T-helper 1 cell treated with Interleukin-12 subunit alpha and Interleukin-12 subunit beta and Interleukin-4 antibody, amounts not matched to agents 30 μg/mL and 1 μg/mL, for 36 hours (primary cell): ENCODE measurements around the gene ALCAM.
"Not testable (repeated sequence)": the region's sequence is repeated elsewhere in the genome, so short reads cannot be mapped to it uniquely, and the experiment has no call there.

Source experiments
- H3K27ac Mint-ChIP-seq: one replicate; pipeline ENCODE4 v1.8.0; 2021; ENCODE audit warnings: mild to moderate bottlenecking, mixed read lengths
- H3K27me3 Mint-ChIP-seq: one replicate; pipeline ENCODE4 v1.8.0; 2021; ENCODE audit warnings: low read depth, mixed read lengths
- H3K36me3 Mint-ChIP-seq: one replicate; pipeline ENCODE4 v1.8.0; 2021; ENCODE audit warnings: low read depth, mixed read lengths
- H3K4me1 Mint-ChIP-seq: one replicate; pipeline ENCODE4 v1.8.0; 2021; ENCODE audit warnings: low read depth, mixed read lengths
- H3K4me3 Mint-ChIP-seq: one replicate; pipeline ENCODE4 v1.8.0; 2021; ENCODE audit warnings: mild to moderate bottlenecking, moderate library complexity, mixed read lengths
- H3K9me3 Mint-ChIP-seq: one replicate; pipeline ENCODE4 v1.8.0; 2021; ENCODE audit warnings: mixed read lengths

Gene ALCAM

GRCh38 chr3:105389759-105390158, 23.1 kb downstream of the ALCAM start:
- H3K27ac Mint-ChIP-seq, H3K27me3 Mint-ChIP-seq, H3K4me1 Mint-ChIP-seq, H3K36me3 Mint-ChIP-seq, H3K4me3 Mint-ChIP-seq: not testable (repeated sequence)
- peaks cover 33% of the 10 kb centered on the region for H3K9me3 Mint-ChIP-seq

- H3K27me3 Mint-ChIP-seq, H3K4me3 Mint-ChIP-seq, H3K4me1 Mint-ChIP-seq, H3K36me3 Mint-ChIP-seq, H3K27ac Mint-ChIP-seq: not testable (repeated sequence)
- peaks cover 33% of the 10 kb centered on the region for H3K9me3 Mint-ChIP-seq
Measured at GRCh38 chr3:105392598-105392997, 25.9 kb downstream of the ALCAM start.

- Mint-ChIP-seq H3K4me1 (no peaks in the 10 kb centered on the region), H3K36me3 (peaks cover 2% of the 10 kb centered on the region), H3K9me3 (peaks cover 33% of the 10 kb centered on the region), H3K27ac (no peak overlapping the region), H3K27me3 (no peaks in the 10 kb centered on the region), H3K4me3 (no peak overlapping the region)
Measured at GRCh38 chr3:105394177-105394576, 27.5 kb downstream of the ALCAM start.

- Mint-ChIP-seq H3K27me3 (no peaks in the 10 kb centered on the region), H3K9me3 (peaks cover 6% of the 10 kb centered on the region), H3K4me3 (no peak overlapping the region), H3K36me3 (no peaks in the 10 kb centered on the region), H3K4me1 (no peaks in the 10 kb centered on the region), H3K27ac (no peak overlapping the region)
Measured at GRCh38 chr3:105397974-105398373, 31.3 kb downstream of the ALCAM start.

- no peak overlapping the region for H3K27ac Mint-ChIP-seq
- peaks cover 7% of the 10 kb centered on the region for H3K9me3 Mint-ChIP-seq
- no peaks in the 10 kb centered on the region for H3K4me1 Mint-ChIP-seq
- H3K27me3 Mint-ChIP-seq = no peaks in the 10 kb centered on the region
- peaks cover 3% of the 10 kb centered on the region for H3K36me3 Mint-ChIP-seq
- no peak overlapping the region for H3K4me3 Mint-ChIP-seq
Measured at GRCh38 chr3:105398437-105398836, 31.7 kb downstream of the ALCAM start.

GRCh38 chr3:105399062-105399461, 32.4 kb downstream of the ALCAM start:
- no peaks in the 10 kb centered on the region for H3K27me3 Mint-ChIP-seq
- H3K27ac Mint-ChIP-seq = no peak overlapping the region
- peaks cover 4% of the 10 kb centered on the region for H3K36me3 Mint-ChIP-seq
- no peaks in the 10 kb centered on the region for H3K4me1 Mint-ChIP-seq
- H3K4me3 Mint-ChIP-seq = no peak overlapping the region
- H3K9me3 Mint-ChIP-seq = peaks cover 13% of the 10 kb centered on the region

- no peak overlapping the region for H3K27ac Mint-ChIP-seq
- peaks cover 18% of the 10 kb centered on the region for H3K9me3 Mint-ChIP-seq
- no peak overlapping the region for H3K4me3 Mint-ChIP-seq
- peaks cover 4% of the 10 kb centered on the region for H3K36me3 Mint-ChIP-seq
- no peaks in the 10 kb centered on the region for H3K4me1 Mint-ChIP-seq
- H3K27me3 Mint-ChIP-seq = no peaks in the 10 kb centered on the region
Measured at GRCh38 chr3:105399611-105400010, 32.9 kb downstream of the ALCAM start.

- Mint-ChIP-seq H3K27ac (no peak overlapping the region), H3K27me3 (no peaks in the 10 kb centered on the region), H3K4me1 (no peaks in the 10 kb centered on the region), H3K36me3 (peaks cover 4% of the 10 kb centered on the region), H3K4me3 (no peak overlapping the region), H3K9me3 (peaks cover 28% of the 10 kb centered on the region)
Measured at GRCh38 chr3:105401254-105401653, 34.5 kb downstream of the ALCAM start.

- Mint-ChIP-seq H3K27ac (no peak overlapping the region), H3K9me3 (peaks cover 33% of the 10 kb centered on the region), H3K27me3 (no peaks in the 10 kb centered on the region), H3K36me3 (peaks cover 4% of the 10 kb centered on the region), H3K4me1 (no peaks in the 10 kb centered on the region), H3K4me3 (no peak overlapping the region)
Measured at GRCh38 chr3:105401691-105402149, 35.0 kb downstream of the ALCAM start.

GRCh38 chr3:105402287-105402801, 35.6 kb downstream of the ALCAM start:
- Mint-ChIP-seq H3K36me3 (peaks cover 4% of the 10 kb centered on the region), H3K4me3 (no peak overlapping the region), H3K4me1 (no peaks in the 10 kb centered on the region), H3K9me3 (peaks cover 39% of the 10 kb centered on the region), H3K27ac (no peak overlapping the region), H3K27me3 (no peaks in the 10 kb centered on the region)

GRCh38 chr3:105403034-105403433, 36.3 kb downstream of the ALCAM start:
- H3K4me3 Mint-ChIP-seq, H3K4me1 Mint-ChIP-seq: not testable (repeated sequence)

GRCh38 chr3:105406268-105406667, 39.6 kb downstream of the ALCAM start:
- peaks cover 4% of the 10 kb centered on the region for H3K36me3 Mint-ChIP-seq
- H3K4me3 Mint-ChIP-seq = no peak overlapping the region
- H3K27ac Mint-ChIP-seq = no peak overlapping the region
- peaks cover 39% of the 10 kb centered on the region for H3K9me3 Mint-ChIP-seq
- H3K27me3 Mint-ChIP-seq = no peaks in the 10 kb centered on the region
- H3K4me1 Mint-ChIP-seq = no peaks in the 10 kb centered on the region

More at GRCh38 chr3:105403034-105403433, 36.3 kb downstream of the ALCAM start:
- not testable (repeated sequence) for H3K36me3 Mint-ChIP-seq, H3K27ac Mint-ChIP-seq, H3K27me3 Mint-ChIP-seq
- H3K9me3 Mint-ChIP-seq = peaks cover 39% of the 10 kb centered on the region

- Mint-ChIP-seq H3K9me3 (peaks cover 23% of the 10 kb centered on the region), H3K4me1 (no peaks in the 10 kb centered on the region), H3K27ac (no peak overlapping the region), H3K36me3 (no peaks in the 10 kb centered on the region), H3K27me3 (no peaks in the 10 kb centered on the region), H3K4me3 (no peak overlapping the region)
Measured at GRCh38 chr3:105409364-105409763, 42.7 kb downstream of the ALCAM start.

GRCh38 chr3:105413343-105413887, 46.7 kb downstream of the ALCAM start:
- no peak overlapping the region for H3K4me3 Mint-ChIP-seq
- H3K27ac Mint-ChIP-seq = no peak overlapping the region
- H3K9me3 Mint-ChIP-seq = no peaks in the 10 kb centered on the region
- no peaks in the 10 kb centered on the region for H3K4me1 Mint-ChIP-seq
- no peaks in the 10 kb centered on the region for H3K27me3 Mint-ChIP-seq
- H3K36me3 Mint-ChIP-seq = no peaks in the 10 kb centered on the region

GRCh38 chr3:105414841-105415240, 48.1 kb downstream of the ALCAM start:
- no peak overlapping the region for H3K27ac Mint-ChIP-seq
- no peaks in the 10 kb centered on the region for H3K4me1 Mint-ChIP-seq
- no peak overlapping the region for H3K4me3 Mint-ChIP-seq
- H3K9me3 Mint-ChIP-seq = no peaks in the 10 kb centered on the region
- H3K27me3 Mint-ChIP-seq = no peaks in the 10 kb centered on the region
- no peaks in the 10 kb centered on the region for H3K36me3 Mint-ChIP-seq

- Mint-ChIP-seq H3K27me3 (no peaks in the 10 kb centered on the region), H3K9me3 (no peaks in the 10 kb centered on the region), H3K4me3 (no peak overlapping the region), H3K36me3 (no peaks in the 10 kb centered on the region), H3K4me1 (no peaks in the 10 kb centered on the region), H3K27ac (no peak overlapping the region)
Measured at GRCh38 chr3:105415951-105416350, 49.2 kb downstream of the ALCAM start.
